ENCODE results near the gene ABCD2. TPM values are rescaled to one million over a fixed set of nuclear protein-coding genes. Genes with fewer than 3 reads are reported as not detected.

The ABCD2 gene
- total RNA-seq, 1 donor from 2014 or later: 0.09 TPM

GRCh38 chr12:39646963-39647362 is 27.4 kb upstream of the ABCD2 start:
- H3K27me3 Mint-ChIP-seq (ENCODE audit: low read depth, unreplicated experiment): no peaks in the 10 kb centered on the region
- Histone ChIP-seq H3K27ac (ENCODE audit: low read depth, low read length) (no peak overlapping the region), H3K36me3 (ENCODE audit: insufficient read depth, low read length) (no peaks in the 10 kb centered on the region), H3K9me3 (ENCODE audit: insufficient read depth, low read depth, low read length) (no peaks in the 10 kb centered on the region), H4K20me1 (ENCODE audit: insufficient read depth, low read length) (no peaks in the 10 kb centered on the region), H3K4me3 (ENCODE audit: insufficient read depth, low read depth, low read length) (no peak overlapping the region), H3K4me1 (ENCODE audit: insufficient read depth, low read length) (no peaks in the 10 kb centered on the region), H3K79me2 (ENCODE audit: insufficient read depth, low read length) (no peaks in the 10 kb centered on the region), H3K27me3 (ENCODE audit: insufficient read depth, low read length) (no peaks in the 10 kb centered on the region), H3K9ac (ENCODE audit: low read length) (no peak overlapping the region), H3K4me2 (ENCODE audit: low read length) (no peak overlapping the region), H2AFZ (ENCODE audit: low read depth, low read length) (no peak overlapping the region)
- no peak overlapping the region for H3K27ac Mint-ChIP-seq (ENCODE audit: unreplicated experiment)
- no peak for FAIRE-seq
- TF ChIP-seq EZH2 (IDR thresholded peaks at IDR 0.05; ENCODE audit: insufficient read depth, low read length): no peak
- no peak for TF ChIP-seq CTCF (IDR thresholded peaks at IDR 0.05; ENCODE audit: insufficient read depth, low read depth, low read length)
- H3K9me3 Mint-ChIP-seq (ENCODE audit: unreplicated experiment): no peaks in the 10 kb centered on the region
- no peak for DNase-seq (ENCODE audit: low read depth)
- no peak overlapping the region for H3K4me3 Mint-ChIP-seq (ENCODE audit: unreplicated experiment)
- no peaks in the 10 kb centered on the region for H3K4me1 Mint-ChIP-seq (ENCODE audit: low read depth, unreplicated experiment)
- H3K36me3 Mint-ChIP-seq (ENCODE audit: low read depth, unreplicated experiment): no peaks in the 10 kb centered on the region

GRCh38 chr12:39643052-39643451 is 23.4 kb upstream of the ABCD2 start:
- Histone ChIP-seq H3K4me2 (ENCODE audit: low read length) (no peak overlapping the region), H4K20me1 (ENCODE audit: insufficient read depth, low read length) (no peaks in the 10 kb centered on the region), H3K4me3 (ENCODE audit: insufficient read depth, low read depth, low read length) (no peak overlapping the region), H2AFZ (ENCODE audit: low read depth, low read length) (no peak overlapping the region), H3K9ac (ENCODE audit: low read length) (no peak overlapping the region), H3K27ac (ENCODE audit: low read depth, low read length) (no peak overlapping the region), H3K9me3 (ENCODE audit: insufficient read depth, low read depth, low read length) (no peaks in the 10 kb centered on the region), H3K27me3 (ENCODE audit: insufficient read depth, low read length) (no peaks in the 10 kb centered on the region), H3K4me1 (ENCODE audit: insufficient read depth, low read length) (no peaks in the 10 kb centered on the region), H3K36me3 (ENCODE audit: insufficient read depth, low read length) (no peaks in the 10 kb centered on the region), H3K79me2 (ENCODE audit: insufficient read depth, low read length) (no peaks in the 10 kb centered on the region)
- DNase-seq (ENCODE audit: low read depth): no peak
- no peak for TF ChIP-seq EZH2 (IDR thresholded peaks at IDR 0.05; ENCODE audit: insufficient read depth, low read length)
- TF ChIP-seq CTCF (IDR thresholded peaks at IDR 0.05; ENCODE audit: insufficient read depth, low read depth, low read length): no peak
- H3K4me3 Mint-ChIP-seq (ENCODE audit: unreplicated experiment): no peak overlapping the region
- no peaks in the 10 kb centered on the region for H3K27me3 Mint-ChIP-seq (ENCODE audit: low read depth, unreplicated experiment)
- H3K36me3 Mint-ChIP-seq (ENCODE audit: low read depth, unreplicated experiment): no peaks in the 10 kb centered on the region
- no peaks in the 10 kb centered on the region for H3K4me1 Mint-ChIP-seq (ENCODE audit: low read depth, unreplicated experiment)
- no peak for FAIRE-seq
- no peak overlapping the region for H3K27ac Mint-ChIP-seq (ENCODE audit: unreplicated experiment)
- no peaks in the 10 kb centered on the region for H3K9me3 Mint-ChIP-seq (ENCODE audit: unreplicated experiment)

- no peak for FAIRE-seq
- Mint-ChIP-seq H3K4me3 (ENCODE audit: unreplicated experiment) (no peak overlapping the region), H3K4me1 (ENCODE audit: low read depth, unreplicated experiment) (no peaks in the 10 kb centered on the region), H3K27me3 (ENCODE audit: low read depth, unreplicated experiment) (no peaks in the 10 kb centered on the region), H3K9me3 (ENCODE audit: unreplicated experiment) (no peaks in the 10 kb centered on the region), H3K36me3 (ENCODE audit: low read depth, unreplicated experiment) (no peaks in the 10 kb centered on the region), H3K27ac (ENCODE audit: unreplicated experiment) (no peak overlapping the region)
- Histone ChIP-seq H3K9ac (ENCODE audit: low read length) (no peak overlapping the region), H4K20me1 (ENCODE audit: insufficient read depth, low read length) (no peaks in the 10 kb centered on the region), H2AFZ (ENCODE audit: low read depth, low read length) (no peak overlapping the region), H3K4me2 (ENCODE audit: low read length) (no peak overlapping the region), H3K79me2 (ENCODE audit: insufficient read depth, low read length) (no peaks in the 10 kb centered on the region), H3K36me3 (ENCODE audit: insufficient read depth, low read length) (no peaks in the 10 kb centered on the region), H3K27me3 (ENCODE audit: insufficient read depth, low read length) (no peaks in the 10 kb centered on the region), H3K27ac (ENCODE audit: low read depth, low read length) (no peak overlapping the region), H3K9me3 (ENCODE audit: insufficient read depth, low read depth, low read length) (no peaks in the 10 kb centered on the region), H3K4me3 (ENCODE audit: insufficient read depth, low read depth, low read length) (no peak overlapping the region), H3K4me1 (ENCODE audit: insufficient read depth, low read length) (no peaks in the 10 kb centered on the region)
- DNase-seq (ENCODE audit: low read depth): no peak
- TF ChIP-seq EZH2 (IDR thresholded peaks at IDR 0.05; ENCODE audit: insufficient read depth, low read length) (no peak), CTCF (IDR thresholded peaks at IDR 0.05; ENCODE audit: insufficient read depth, low read depth, low read length) (no peak)
Measured at GRCh38 chr12:39638840-39639239, 19.2 kb upstream of the ABCD2 start.

All from astrocyte (in vitro differentiated cells and primary cell).